ENCODE measurements around the gene CTXN1.

The CTXN1 gene

GRCh38 chr19:7901337-7901736, 24.6 kb downstream of the CTXN1 start:
- CTCF ChIA-PET = interaction anchor here (1.1 to 3.1 kb wide), 3 partner anchors 32 to 333 kb away, joined by 3 to 21 read pairs (median 8); no protein-coding TSS in a partner anchor
- Histone ChIP-seq H3K27ac (ENCODE audit: extremely low read depth, low read depth, low read length) (no peak overlapping the region), H3K9me3 (ENCODE audit: control insufficient read depth, insufficient read depth, low read depth, low read length) (no peaks in the 10 kb centered on the region), H3K4me1 (ENCODE audit: control insufficient read depth, insufficient read depth, low read length) (peaks cover 5% of the 10 kb centered on the region; the same call in 1 of the 2 replicates), H3K36me3 (ENCODE audit: control insufficient read depth in 2 of 2, insufficient read depth in 1 of 2, low read length in 2 of 2) (peaks cover 3 to 37% of the 10 kb centered on the region in 2 experiments; a peak in 2 of 3 replicates), H3K4me3 (ENCODE audit: low read depth, low read length) (no peak overlapping the region)
- TF ChIP-seq ATF2 (tag by site-specific recombination; IDR thresholded peaks at IDR 0.05; ENCODE audit: low read depth) = no peak
- TF ChIP-seq ZNF704 (tag by site-specific recombination; IDR thresholded peaks at IDR 0.05) = no peak
- POLR2A ChIA-PET = interaction anchor here (0.6 to 3.4 kb wide), 8 partner anchors 9 to 262 kb away, joined by 3 to 22 read pairs (median 6); partner anchors contain the start of genes LRRC8E and SNAPC2

- TF ChIP-seq ZNF621 (tag by site-specific recombination; IDR thresholded peaks at IDR 0.05) = no peak
- no peak for TF ChIP-seq ZSCAN16 (tag by site-specific recombination; IDR thresholded peaks at IDR 0.05)
- TF ChIP-seq MZF1 (tag by site-specific recombination; IDR thresholded peaks at IDR 0.05; ENCODE audit: borderline replicate concordance) = no peak
- TF ChIP-seq MYNN (tag by site-specific recombination; IDR thresholded peaks at IDR 0.05; ENCODE audit: borderline replicate concordance) = no peak
- no peak for TF ChIP-seq ZNF658 (tag by site-specific recombination; IDR thresholded peaks at IDR 0.05)
- TF ChIP-seq SETDB1 (IDR thresholded peaks at IDR 0.05; ENCODE audit: insufficient read length, low read length) = no peak
- TF ChIP-seq ZNF394 (tag by site-specific recombination; IDR thresholded peaks at IDR 0.05; ENCODE audit: borderline replicate concordance) = no peak
- POLR2A ChIA-PET = interaction anchor here (0.6 to 3.4 kb wide), 8 partner anchors 8 to 262 kb away, joined by 3 to 22 read pairs (median 6); partner anchors contain the start of genes LRRC8E and SNAPC2
- CTCF ChIA-PET = interaction anchor here (0.6 to 3.1 kb wide), 6 partner anchors 9 to 333 kb away, joined by 3 to 21 read pairs (median 4); no protein-coding TSS in a partner anchor
Measured at GRCh38 chr19:7900931-7901330, 25.0 kb downstream of the CTXN1 start.

GRCh38 chr19:7900401-7900870, 25.5 kb downstream of the CTXN1 start:
- ChIA-PET POLR2A (interaction anchor here (0.5 to 3.4 kb wide), 8 partner anchors 9 to 43 kb away, joined by 3 to 22 read pairs (median 6); partner anchors contain the start of genes LRRC8E, SNAPC2 and TIMM44), CTCF (interaction anchor here (0.5 to 3.1 kb wide), 7 partner anchors 8 to 265 kb away, joined by 3 to 21 read pairs (median 4); no protein-coding TSS in a partner anchor)
- H3K27ac ChIP-seq (ENCODE audit: extremely low read depth, low read depth, low read length) = no peak overlapping the region
- TF ChIP-seq ZNF223 (tag by site-specific recombination; IDR thresholded peaks at IDR 0.05) = no peak
- TF ChIP-seq ZNF561 (tag by site-specific recombination; IDR thresholded peaks at IDR 0.05; ENCODE audit: borderline replicate concordance) = no peak
- TF ChIP-seq KLF10 (tag by site-specific recombination; IDR thresholded peaks at IDR 0.05) = no peak
- no peak for TF ChIP-seq ZNF155 (tag by site-specific recombination; IDR thresholded peaks at IDR 0.05)
- TF ChIP-seq PRDM10 (tag by site-specific recombination; IDR thresholded peaks at IDR 0.05) = no peak
- no peak for TF ChIP-seq ZNF24 (tag by site-specific recombination; IDR thresholded peaks at IDR 0.05)
- no peak for TF ChIP-seq IKZF3 (tag by site-specific recombination; IDR thresholded peaks at IDR 0.05)
- no peak for TF ChIP-seq ZNF776 (tag by site-specific recombination; IDR thresholded peaks at IDR 0.05; ENCODE audit: borderline replicate concordance)
- TF ChIP-seq ZNF549 (tag by site-specific recombination; IDR thresholded peaks at IDR 0.05) = no peak
- no peak for TF ChIP-seq ZNF239 (tag by site-specific recombination; IDR thresholded peaks at IDR 0.05)
- no peaks in the 10 kb centered on the region for H3K9me3 ChIP-seq (ENCODE audit: control insufficient read depth, insufficient read depth, low read depth, low read length)
- H3K36me3 ChIP-seq (ENCODE audit: control insufficient read depth in 2 of 2, insufficient read depth in 1 of 2, low read length in 2 of 2) = peaks cover 3 to 32% of the 10 kb centered on the region in 2 experiments; a peak in 2 of 3 replicates
- H3K4me3 ChIP-seq (ENCODE audit: low read depth, low read length) = no peak overlapping the region
- H3K4me1 ChIP-seq (ENCODE audit: control insufficient read depth, insufficient read depth, low read length) = peaks cover 5% of the 10 kb centered on the region; the same call in 1 of the 2 replicates

More at GRCh38 chr19:7900931-7901330, 25.0 kb downstream of the CTXN1 start:
- Histone ChIP-seq H3K9me3 (ENCODE audit: control insufficient read depth, insufficient read depth, low read depth, low read length) (no peaks in the 10 kb centered on the region), H3K27ac (ENCODE audit: extremely low read depth, low read depth, low read length) (no peak overlapping the region), H3K4me3 (ENCODE audit: low read depth, low read length) (no peak overlapping the region), H3K36me3 (ENCODE audit: control insufficient read depth in 2 of 2, insufficient read depth in 1 of 2, low read length in 2 of 2) (peaks cover 3 to 33% of the 10 kb centered on the region in 2 experiments; a peak in 2 of 3 replicates), H3K4me1 (ENCODE audit: control insufficient read depth, insufficient read depth, low read length) (peaks cover 5% of the 10 kb centered on the region; the same call in 1 of the 2 replicates)
